HG03342 (cell line): Measurements from ENCODE around the gene BUB1.
"Not testable (repeated sequence)": the region's sequence is repeated elsewhere in the genome, so short reads cannot be mapped to it uniquely, and the experiment has no call there.

ENCODE experiments used
- ATAC-seq: cut with Tn5 transposase; IDR thresholded peaks from one replicate; pipeline ENCODE4 v1.9.1; 2021; ENCODE audit warnings: mild to moderate bottlenecking, moderate library complexity; ENCODE audit not compliant: unreplicated experiment

BUB1 gene

DNA sequence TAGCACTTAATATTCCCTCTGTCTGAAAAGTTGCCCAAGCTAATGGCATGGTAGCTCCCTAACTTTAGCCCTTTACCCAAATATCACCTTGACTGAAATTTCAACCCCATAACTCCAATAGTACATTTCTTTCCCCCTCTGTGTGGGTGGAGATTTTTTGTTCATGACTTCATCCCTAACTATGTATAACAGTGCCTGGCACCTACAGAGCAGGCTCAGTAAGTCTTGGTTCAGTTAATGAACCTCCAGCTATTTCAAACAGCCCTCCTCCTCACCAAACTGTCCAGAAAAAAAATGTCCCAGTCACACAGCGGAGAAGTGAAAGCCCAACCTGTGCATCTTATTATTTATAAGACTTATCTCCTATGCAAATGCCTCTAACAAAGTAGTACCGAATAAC lies 18.6 kb downstream of the BUB1 start:
- no peak for ATAC-seq

DNA sequence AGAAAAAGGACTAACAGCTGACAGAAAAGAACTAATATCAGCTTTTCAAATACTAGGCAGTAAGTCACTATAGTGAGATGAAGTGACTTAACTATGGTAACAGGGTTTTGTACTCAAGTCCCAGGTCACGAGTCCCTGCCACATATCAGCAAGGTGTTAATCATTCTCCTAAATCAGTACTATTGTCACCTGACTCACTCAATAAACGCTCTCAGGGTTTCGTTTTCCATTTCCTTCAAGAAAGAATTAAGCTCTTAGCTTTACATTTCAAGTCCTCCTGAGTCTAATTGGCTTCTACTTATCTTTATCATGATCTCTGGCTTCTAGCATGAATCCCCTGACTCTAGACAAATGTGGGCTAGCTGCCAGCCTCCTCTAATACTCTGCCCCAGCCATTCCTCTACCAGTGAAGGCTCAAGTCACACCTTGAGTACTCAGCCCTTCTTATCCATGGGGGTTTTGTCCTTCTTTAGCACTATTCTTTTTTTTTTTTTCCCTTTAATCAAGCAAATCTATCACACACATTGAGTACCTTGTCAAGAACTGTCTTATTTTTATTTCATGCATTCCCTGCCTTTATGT lies 20.0 kb downstream of the BUB1 start:
- ATAC-seq = no peak

GRCh38 chr2:110655701-110656100 lies 22.2 kb downstream of the BUB1 start:
- no peak for ATAC-seq

DNA sequence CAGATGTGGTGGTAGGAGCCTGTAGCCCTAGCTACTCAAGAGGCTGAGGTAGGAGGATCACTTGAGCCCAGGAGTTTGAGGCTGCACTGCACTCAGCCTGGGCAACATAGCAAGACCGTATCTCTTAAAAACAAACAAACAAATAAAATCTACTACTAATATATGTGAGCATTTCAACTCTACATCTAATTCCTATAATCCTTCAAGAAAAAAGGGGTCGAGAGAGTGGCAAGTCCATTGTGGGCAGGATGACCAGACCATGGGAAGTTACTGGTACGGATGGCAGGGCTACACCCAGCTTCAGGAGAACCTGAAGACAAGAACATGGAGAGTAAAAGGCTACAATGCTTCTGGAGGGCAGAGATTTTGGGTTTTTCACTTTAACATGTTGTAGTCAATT lies 24.0 kb downstream of the BUB1 start:
- no peak for ATAC-seq

GRCh38 chr2:110650346-110650745 lies 27.5 kb downstream of the BUB1 start:
- ATAC-seq = no peak

GRCh38 chr2:110647777-110648176 lies 30.1 kb downstream of the BUB1 start:
- no peak for ATAC-seq

GRCh38 chr2:110645616-110646015 lies 32.2 kb downstream of the BUB1 start:
- ATAC-seq = no peak

- ATAC-seq = no peak
Observed at GRCh38 chr2:110644357-110644756, 33.5 kb downstream of the BUB1 start.

DNA sequence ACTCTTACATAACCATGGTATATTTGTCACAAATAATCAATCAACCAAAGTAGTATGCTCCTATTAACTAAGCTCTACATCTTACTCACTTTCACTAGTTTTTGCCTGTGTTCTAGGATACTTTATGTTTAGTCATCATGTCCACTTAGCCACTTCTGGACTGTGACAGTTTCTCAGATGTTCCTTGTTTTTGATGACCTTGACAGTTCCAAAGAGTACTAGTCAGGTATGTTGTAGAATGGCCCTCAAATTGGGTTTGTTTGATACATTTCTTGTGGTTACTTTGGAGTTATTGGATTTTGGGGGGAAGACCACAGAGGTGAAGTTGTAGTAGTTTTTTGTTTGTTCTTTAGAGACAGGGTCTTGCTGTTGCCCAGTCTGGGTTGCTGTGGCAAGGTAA lies 35.5 kb downstream of the BUB1 start:
- ATAC-seq = no peak

DNA sequence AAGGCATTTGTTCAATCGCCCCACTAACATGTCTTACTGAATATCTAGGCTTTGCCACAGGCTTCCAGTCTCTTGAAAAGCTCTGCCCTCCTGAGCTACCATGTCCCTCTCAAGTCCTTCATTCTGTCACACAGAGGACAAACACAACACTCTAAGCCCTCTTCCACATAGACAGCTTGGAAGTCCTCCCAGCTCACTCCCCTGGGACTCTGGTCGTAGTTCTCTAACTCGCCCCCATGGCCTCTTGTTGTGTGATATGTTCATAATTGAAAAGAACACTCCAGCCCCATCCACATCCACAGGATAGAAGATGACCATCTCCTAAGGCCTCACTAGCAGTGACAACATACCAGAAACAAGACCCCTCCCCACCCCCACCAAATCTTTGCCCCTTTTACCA lies 37.9 kb downstream of the BUB1 start:
- ATAC-seq = no peak

DNA sequence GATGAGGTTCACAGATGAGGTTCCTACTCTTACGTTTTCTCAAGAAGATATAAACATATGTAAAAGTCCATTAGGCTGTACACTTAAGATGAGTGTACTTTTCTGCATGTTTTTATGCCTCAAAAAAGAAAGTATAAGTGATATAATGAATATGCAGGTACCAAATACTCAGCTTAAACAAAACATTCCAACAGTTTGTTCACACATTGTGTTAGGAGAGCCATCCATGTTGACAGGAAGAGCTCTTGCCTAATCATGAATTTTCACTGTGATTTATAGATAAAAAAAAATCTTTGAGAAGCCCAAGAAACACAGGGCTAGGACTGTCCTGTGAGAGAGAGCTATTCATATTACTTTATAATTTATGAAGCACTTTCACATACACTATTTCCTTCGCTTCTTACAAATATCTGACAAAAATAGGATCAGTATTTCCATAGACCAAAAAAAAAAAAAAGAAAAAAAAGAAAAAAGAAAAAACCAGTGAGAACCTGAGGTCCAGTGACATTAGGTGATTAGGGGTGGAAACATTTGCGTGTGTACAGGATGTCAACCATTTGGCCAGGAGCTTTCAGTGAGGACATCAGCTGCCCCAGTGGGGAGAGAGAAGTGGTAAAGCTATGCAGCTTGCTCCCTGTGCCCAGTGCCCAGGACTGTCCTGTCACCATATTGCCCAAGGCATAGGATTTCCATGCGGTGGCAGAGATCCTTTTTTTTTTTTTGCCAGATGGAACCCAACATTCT lies 38.7 kb downstream of the BUB1 start:
- no peak for ATAC-seq

DNA sequence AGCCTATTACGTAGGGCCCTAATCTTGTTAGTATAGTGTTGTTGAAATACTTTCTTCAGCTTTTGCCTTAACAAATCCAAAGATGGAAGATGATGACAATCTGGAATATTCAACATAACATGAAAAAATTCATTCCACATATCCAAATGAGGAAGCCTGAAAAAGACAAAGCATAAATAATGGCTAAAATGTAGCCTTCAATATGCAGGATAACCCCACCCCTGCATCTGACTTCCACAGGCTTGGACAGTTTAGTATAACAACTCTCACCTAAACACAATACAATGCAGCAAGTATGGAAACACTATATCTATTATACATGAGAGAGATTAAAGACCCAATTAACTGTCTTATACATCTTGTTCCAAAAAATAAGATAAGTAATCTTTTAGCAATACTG lies 39.9 kb downstream of the BUB1 start:
- no peak for ATAC-seq

DNA sequence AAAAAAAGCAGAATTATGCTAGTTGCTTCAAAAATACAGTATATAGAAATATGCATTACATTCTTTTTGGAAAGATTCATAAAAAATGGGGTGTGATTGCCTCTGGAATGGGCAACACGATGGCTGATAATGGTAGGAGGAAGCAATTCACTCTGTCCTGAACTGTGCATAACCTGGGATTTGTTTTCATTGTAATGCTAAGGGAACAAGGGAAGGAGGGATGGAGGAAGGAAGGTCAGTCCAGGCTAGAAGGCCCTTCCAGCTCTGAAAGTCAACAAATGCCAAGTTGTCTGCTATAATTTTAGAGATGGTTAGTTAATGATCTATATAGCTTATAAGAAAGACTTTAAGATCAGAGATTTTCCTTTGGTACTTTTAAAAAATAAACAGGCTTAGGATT lies 40.8 kb downstream of the BUB1 start:
- no peak for ATAC-seq

DNA sequence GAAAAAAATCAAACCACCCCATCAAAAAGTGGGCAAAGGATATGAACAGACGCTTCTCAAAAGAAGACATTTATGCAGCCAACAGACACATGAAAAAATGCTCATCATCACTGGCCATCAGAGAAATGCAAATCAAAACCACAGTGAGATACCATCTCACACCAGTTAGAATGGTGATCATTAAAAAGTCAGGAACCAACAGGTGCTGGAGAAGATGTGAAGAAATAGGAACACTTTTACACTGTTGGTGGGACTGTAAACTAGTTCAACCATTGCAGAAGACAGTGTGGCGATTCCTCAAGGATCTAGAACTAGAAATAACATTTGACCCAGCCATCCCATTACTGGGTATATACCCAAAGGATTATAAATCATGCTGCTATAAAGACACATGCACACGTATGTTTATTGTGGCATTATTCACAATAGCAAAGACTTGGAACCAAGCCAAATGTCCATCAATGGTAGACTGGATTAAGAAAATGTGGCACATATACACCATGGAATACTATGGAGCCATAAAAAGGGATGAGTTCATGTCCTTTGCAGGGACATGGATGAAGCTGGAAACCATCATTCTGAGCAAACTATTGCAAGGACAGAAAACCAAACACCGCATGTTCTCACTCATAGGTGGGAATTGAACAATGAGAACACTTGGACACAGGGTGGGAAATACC lies 41.8 kb downstream of the BUB1 start:
- ATAC-seq = not testable (repeated sequence)

DNA sequence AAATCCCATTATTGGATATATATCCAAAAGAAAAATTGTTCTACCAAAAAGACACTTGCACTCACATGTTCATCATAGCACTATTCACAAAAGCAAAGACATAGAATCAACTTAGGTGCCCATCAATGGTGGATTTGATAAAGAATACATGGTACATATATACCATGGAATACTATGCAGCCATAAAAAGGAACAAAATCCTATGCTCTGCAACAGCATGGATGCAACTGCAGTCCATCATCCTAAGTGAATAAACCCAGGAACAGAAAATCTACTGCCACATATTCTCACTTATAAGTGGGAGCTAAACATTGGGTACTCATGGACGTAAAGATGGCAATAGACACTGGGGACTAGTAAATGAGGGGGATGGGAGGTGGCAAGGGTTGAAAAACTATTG lies 50.5 kb downstream of the BUB1 start:
- not testable (repeated sequence) for ATAC-seq

DNA sequence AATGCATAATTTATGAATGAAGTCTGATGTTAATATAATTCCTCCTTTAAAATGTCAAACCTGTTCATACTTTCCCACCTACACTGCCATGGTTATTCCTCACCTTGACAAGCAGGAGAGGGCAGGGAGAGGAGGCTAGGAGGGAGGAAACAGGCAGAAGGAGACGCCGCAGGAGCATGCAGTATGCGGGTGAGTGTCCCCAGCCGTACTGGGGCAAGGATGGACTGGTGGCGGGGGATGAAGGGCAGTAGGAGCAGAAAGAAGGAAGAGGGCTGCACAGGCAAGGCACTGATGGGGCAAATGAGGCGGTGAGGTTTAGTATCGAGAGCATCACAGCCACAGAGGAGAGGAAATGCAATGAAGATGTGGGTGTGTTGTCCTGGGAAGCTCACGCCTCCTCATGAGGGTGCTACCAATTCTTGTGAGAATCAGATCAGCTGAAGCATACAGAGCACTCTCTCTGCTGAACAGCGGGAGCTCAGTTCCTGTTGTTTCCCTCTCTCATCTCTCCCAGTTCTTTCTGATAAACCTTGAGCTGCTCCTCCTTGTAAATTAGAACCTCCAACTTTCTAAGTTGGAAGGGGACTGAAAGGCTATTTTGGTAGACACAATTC lies 58.4 kb downstream of the BUB1 start:
- not testable (repeated sequence) for ATAC-seq

GRCh38 chr2:110613927-110614326 lies 63.9 kb downstream of the BUB1 start:
- ATAC-seq = not testable (repeated sequence)

DNA sequence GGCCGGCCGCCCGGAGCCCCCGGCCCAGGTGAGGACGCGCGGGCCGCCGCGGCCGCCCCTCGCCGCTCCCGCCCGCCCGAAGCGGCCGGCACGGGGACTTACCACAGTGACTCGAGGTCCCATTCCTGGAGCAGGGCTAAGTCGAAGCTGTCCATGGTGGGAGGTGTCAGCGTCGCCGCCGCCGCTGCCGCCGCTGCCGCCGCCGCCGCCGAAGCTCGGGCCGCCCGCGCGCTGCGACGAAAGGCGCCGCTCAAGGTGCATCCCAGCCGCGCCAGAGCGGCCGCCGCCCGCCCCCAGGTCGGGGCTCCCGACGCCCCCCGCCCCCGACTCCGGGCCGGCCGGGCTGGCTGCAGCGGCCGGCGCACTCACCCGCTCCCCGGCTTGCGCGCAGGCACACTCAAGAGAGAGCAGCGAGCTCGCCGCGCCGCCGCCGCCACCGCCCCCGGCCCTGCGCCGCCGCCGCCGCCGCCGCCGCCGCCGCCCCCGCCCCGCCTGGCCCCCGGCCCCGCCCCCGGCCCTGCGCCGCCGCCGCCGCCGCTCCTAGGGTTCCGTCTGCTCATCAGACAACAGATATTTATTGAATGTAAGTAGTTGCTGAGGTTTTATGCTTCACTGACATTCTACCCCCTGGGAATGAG lies 67.1 kb downstream of the BUB1 start:
- not testable (repeated sequence) for ATAC-seq

GRCh38 chr2:110609843-110610612 lies 67.8 kb downstream of the BUB1 start:
- ATAC-seq = not testable (repeated sequence)

GRCh38 chr2:110608788-110609502 lies 68.9 kb downstream of the BUB1 start:
- ATAC-seq = not testable (repeated sequence)
